AG20443 (cell line): Measurements from ENCODE around the gene ZNF775.

ENCODE experiments used
- DNase-seq: peaks from one replicate; pipeline ENCODE4 v3.0.0; 2012; ENCODE audit warnings: low spot score, mixed read lengths

The ZNF775 gene

DNA sequence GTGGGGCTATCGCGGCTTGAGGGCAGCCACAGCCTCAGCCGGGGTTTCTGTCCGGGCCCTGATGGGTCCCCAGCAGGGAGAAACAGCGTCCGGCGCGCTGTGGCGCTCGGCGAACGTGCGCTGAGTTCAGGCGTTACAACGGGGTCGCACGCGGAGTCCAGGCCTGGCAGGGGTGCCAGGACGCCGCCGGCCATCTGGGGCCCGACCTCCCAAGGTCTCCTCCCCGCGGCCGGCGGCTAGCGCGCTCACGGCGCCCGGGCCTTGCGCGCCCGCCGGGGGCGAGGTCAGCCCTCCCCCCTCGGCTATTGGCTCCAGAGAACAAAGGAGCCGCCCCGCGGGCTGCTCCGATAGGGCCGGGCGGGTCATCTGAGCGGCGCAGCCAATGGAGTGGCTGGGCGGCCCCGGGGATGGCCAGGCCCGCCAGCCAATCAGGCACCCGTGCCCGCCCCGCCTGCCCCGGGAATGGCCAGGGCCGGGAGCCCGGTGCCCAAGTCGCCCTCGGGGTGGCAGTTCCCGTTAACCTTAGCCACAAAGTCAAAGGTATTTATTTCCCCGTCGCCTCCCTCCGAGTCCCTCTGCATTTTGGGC is at the start of gene ZNF775:
TSS of gene ZNF775 (plus strand) at position 478 of the 588 bp plus-strand sequence. CDS start 9,141 bp downstream, outside the sequence.
- DNase-seq, result peak; percentile 100

DNA sequence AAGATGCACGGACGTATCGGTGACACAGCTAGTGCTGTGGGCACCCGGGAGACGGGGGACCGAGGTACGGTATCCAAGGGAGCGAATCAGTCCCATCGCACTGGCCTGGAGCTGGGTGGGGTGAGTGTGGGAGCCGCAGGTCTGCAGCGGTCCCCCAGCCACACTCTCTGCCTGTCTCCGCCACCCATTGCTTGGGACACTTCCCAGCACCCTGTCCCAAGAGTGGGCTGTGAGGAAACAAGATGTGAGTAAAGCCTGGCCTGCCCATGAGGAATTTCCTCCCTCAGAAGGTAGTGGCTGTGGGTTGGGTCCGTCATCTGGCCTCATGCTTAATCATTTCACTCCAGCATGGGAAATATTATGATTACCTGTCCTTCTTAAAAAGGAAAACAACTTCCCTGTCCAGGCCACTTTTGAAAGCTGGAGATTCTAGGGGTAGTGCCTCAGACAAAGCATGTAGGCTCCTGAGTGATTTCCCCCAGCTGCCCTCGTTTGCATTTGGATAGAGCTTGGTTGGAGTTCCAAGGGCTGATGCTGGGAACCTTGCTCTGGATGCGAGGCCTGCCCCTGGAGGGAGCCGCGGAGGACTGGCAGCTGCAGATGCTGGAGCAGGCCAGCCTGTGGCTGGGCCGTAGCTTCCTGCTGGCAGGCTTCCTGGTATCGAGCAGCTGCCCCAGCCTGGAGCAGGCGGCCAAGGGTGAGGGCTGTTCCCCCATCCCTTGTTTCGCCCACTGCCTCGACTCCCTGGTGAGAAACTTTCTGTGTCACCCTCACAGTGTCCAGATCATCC is 49.6 kb upstream of the ZNF775 start:
- no peak for DNase-seq

DNA sequence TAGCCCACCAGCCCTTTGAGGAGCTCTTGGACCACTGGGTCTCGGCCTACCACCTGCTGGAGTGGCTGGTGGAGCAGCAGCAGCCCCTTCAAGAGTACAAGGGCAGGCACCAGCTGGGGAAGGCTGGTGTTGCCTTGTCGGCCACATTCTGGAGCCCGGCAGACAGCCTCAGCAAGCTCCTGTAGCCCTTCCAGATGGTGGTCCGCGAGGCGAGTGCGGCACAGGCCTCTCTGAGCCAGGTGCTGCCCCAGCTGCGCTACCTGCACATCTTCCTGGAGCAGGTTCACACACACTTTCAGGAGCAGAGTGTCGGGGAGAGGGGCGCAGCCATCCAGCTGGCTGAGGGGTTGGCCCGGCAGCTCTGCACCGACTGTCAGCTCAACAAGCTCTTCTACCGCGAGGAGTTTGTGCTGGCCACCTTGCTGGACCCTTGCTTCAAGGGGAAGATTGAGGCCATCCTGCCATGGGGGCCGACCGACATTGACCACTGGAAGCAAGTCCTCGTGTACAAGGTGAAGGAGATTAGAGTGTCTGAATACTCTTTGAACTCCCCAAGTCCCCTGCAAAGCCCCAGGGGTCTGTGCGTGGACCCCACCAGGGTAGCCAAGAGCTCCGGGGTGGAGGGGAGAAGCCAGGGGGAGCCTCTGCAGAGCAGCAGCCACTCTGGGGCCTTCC is 48.8 kb upstream of the ZNF775 start:
- no peak for DNase-seq

DNA sequence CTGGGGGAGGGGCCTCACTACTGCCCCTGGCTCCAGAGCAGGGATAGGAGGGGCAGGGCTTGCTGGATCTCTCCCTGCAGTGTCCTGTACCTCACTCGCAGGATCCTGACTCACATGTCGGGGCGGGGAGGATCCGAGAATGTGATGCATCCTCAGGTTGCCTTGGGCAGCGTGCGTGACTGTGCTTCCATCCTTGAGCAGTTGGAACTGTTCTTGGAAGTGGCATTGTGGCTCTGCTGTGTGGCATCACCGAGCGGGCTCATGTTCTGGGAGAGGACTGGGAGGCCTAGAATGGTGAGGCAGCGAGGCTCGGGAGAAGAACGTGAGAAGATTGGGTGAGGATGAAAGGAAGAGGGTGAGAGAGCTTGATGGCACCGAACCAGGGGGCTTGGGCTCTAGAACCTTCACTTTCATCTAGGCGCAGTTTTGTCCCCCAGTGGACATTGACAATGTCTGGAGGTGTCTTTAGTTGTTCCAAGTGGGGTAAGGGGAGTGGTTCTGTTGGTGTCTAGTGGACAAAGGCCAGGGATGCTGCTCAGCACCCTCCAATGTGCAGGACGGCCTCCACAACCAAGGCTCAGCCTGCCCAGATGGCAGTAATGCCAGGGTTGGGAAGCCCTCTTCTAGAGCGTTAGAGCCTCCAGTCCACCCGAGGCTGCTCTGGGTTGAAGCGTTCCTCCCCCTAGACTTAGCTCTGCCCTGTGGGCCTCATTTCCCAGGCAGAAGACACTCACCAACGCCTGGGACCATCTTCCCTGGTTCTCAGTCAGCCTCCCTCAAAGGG is 46.1 kb upstream of the ZNF775 start:
- DNase-seq, result no peak

DNA sequence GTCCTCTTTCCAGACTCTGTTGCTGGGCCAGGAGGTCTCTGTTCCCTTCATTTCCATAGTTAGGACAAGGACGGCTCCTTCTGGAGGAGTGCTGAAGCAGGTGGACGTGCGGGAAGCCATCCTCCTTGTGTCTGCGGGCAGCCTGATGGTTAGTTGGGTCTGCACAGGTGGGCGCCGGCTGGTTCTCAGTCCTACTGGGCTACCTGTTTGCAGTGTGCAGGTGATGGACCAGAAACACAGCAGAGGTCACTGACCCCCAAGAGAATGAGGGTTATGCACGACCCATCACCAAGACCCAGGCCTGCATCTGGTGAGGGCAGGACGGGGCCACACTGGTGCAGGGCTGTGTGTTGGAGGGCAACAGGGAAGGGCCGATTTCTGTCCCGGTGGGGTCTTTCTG is 45.5 kb upstream of the ZNF775 start:
- no peak for DNase-seq

DNA sequence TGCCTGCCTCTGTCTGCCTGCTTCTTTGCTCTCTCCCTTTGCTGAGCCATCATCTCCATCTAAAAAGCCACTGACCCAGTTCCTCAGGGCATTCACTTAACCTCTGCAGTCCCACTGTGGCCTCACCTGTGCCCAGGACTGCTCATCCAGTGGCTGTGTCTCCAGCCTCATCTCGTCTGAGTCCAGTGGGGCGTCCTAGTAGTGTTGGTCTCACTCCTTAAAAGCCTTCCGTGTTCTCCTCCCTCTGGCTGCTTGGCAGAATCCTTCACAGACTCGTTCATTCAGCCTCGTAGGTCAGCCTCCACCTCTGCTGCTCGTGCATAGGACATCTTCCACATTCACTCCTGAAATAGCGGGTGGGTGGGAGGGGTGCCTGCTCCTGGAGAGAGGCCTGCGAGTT is 45.0 kb upstream of the ZNF775 start:
- DNase-seq, result no peak

DNA sequence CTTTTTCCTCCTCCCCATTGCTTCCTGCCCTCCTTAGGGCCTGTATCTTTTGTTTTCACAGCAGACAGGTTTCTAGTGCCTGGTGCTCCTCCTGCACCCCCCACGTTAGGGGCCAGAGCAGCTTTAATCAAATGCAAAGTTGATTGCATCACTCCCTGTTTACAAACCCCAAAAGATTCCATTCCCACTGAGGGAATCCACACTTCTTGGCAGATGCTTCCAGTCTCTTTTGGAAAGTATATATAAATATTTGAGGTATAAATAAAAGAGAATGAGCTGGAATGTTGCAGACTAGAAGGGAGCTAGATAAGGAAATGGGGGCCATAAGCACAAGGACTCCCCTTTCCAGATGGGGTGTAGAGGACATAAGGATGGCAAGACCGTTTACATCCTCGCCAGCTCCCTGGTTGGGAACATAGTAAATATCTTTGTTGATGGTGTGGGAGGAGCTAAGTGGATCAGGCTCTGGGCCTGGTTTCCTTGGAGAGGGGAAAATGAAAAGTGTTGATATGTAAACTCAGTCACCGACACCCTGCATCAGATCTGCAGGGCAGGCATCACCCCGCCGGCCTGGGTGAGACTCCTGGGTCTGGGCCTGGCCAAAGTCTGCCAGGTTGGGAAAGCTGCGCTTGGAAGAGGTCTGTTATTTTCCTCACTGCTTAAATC is 43.9 kb upstream of the ZNF775 start:
- DNase-seq, result peak; percentile 85

DNA sequence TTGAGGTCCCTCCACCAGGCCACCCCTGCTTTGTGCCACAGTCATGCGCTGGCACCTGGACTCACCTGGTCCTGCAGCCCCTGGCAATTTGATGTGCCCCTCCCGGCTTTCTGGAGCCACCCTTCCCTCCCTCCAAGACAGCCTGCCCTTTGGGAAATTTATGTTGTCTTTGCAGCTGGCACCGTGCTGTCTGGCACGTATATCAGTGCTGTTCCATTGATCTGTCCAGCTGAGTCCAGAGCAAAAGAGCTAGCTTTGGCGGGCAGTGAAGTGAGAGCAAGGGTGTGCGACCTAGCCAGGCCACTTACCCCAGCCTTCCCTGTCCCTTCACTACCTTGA is 43.4 kb upstream of the ZNF775 start:
- DNase-seq, result no peak

DNA sequence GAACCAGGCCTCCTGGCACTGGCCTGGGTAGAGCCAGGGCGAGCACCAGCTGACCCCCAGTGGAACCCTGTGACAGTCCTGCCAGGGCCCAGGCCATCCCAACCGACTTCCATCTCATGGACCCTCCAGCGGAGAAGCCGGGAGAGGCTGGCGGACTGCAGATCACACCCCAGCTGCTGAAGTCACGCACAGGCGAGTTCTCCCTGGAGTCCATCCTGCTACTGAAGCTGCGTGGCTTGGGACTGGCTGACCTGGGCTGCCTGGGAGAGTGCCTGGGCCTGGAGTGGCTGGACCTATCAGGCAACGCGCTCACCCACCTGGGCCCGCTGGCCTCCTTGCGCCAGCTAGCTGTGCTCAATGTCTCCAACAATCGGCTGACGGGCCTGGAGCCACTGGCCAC is 42.4 kb upstream of the ZNF775 start:
- no peak for DNase-seq

DNA sequence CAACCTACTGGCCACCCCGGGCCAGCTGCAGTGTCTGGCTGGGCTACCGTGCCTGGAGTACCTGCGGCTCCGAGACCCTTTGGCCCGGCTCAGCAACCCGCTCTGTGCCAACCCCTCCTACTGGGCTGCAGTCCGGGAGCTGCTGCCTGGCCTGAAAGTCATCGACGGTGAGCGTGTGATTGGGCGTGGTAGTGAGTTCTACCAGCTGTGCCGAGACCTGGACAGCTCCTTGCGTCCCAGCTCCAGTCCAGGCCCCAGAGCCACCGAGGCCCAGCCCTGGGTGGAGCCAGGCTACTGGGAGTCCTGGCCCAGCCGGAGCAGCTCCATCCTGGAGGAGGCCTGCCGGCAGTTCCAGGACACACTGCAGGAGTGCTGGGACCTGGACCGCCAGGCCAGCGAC is 42.0 kb upstream of the ZNF775 start:
- DNase-seq, result no peak

DNA sequence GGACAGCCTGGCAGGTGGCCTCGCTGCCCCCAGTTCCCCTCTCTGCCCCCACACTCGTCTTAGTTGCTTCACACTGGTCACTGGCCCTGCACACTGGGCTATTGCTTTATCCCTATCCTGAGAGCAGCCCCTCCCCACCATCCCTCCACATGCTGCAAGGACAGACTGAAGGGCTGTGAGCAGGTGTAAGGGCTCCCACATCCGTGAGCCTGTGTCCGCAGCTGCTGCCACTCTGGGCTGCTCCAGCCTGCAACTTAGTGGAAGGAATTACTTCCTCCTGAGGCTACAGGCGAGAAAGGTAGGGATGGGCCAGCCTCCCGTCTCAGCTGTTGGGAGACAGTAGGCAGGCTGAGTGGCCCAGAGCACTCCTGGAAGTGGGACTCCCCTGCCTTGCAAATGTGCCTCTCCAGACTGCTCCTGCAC is 41.5 kb upstream of the ZNF775 start:
- no peak for DNase-seq

DNA sequence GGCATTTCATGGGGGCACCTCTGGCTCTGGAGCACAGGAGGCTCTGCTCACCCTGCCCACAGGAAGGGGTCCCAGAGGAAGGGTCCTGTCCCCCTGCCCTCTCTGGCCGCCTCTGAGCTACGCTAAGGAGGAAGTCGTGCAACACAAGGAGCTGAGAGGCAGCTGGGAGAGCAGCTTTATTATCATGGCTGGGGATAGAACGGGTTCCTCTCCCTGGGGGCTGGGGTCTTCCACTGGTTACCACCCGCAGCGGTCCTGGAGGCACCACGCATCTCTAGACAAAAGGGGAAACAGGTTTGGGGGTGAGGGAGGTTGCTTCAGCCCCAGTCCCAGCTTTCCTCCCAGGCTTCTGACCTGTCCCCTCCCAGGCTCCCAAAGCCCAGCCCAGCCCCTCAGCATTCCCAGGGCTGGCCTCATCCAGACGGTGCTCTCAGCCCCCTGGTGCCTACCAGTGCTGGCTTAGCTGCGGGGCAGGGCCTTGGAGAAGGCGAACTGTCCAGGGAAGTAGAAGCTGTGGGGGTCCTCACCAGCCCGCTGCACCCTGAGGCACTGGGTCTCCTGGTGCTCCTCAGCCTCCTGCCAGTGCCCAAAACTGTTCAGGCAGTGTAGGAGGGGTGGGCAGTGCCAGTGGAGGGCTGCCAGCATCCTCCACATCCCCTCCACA is 40.8 kb upstream of the ZNF775 start:
- no peak for DNase-seq

DNA sequence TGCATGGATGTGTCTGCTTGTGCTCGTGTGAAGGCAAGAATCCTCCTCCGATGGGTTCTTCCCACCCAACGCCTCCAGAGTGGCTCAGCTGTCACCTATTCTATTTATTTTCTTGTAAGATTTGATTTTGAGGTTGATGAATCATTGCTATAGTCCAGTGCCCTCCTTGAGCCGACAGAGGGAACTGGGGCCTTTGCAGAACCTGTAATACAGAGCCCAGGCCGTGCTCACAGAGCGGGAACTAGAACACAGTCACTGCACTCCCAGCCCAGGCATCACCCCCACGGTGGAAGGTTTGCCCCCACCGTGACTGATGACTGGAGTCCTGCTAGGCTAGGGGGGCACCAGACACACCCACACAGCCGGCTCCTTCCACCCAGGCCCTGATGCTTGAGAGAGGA is 39.7 kb upstream of the ZNF775 start:
- DNase-seq, result no peak

DNA sequence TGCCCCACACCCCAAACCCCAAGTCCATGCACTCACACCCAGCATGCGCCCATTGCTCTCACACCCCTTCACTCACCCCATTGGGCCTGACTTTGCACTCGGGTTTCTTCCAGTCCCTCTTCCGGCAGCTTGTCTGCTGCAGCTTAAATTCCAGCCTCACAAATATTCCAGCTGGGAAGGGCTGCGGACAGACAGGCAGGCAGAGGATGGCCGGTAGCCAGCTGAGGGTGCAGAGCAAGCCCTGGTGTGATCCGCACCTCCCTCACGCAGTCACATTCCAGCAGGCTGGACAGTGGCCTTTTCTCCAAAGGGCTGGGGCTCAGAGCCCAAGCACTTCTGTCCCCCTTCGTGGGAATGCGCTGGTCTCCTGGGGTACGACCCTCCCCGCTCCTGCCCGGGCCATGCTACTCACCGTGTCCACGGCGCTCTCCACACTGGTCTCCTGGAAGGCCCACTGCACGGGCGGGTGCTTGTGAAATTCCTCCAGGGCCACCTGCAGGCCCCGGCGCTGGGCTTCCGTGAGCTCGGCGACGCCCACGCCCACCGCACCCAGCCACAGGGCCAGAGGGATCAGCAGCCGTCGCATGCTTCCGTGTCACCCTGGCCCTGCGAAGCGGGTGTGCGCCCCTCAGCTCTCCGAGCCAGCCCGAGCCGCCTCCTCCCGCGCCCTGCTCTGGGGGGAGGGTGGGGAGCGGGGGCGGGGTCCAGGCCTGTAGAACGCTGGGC is 38.9 kb upstream of the ZNF775 start:
- peak; percentile 67 for DNase-seq

DNA sequence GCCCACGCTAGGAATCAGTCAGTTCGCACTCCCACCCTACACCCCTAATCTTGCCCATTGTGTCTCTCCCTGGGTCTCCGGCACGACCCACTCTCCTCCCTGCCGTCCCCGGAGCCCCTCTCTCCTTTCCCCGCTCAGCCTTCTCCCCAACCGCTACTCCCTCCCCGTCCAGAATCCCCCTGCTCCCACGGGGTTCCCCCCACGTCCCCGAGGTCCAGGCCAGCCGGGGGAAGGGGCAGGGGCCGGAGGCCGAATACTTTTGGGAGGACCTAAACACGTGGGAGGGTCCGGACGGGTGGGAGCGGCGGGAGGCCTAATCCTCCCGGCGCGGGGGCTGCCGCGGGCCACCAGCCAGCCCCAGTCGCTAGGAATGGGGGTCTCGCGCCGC is 38.3 kb upstream of the ZNF775 start:
- DNase-seq, result no peak

DNA sequence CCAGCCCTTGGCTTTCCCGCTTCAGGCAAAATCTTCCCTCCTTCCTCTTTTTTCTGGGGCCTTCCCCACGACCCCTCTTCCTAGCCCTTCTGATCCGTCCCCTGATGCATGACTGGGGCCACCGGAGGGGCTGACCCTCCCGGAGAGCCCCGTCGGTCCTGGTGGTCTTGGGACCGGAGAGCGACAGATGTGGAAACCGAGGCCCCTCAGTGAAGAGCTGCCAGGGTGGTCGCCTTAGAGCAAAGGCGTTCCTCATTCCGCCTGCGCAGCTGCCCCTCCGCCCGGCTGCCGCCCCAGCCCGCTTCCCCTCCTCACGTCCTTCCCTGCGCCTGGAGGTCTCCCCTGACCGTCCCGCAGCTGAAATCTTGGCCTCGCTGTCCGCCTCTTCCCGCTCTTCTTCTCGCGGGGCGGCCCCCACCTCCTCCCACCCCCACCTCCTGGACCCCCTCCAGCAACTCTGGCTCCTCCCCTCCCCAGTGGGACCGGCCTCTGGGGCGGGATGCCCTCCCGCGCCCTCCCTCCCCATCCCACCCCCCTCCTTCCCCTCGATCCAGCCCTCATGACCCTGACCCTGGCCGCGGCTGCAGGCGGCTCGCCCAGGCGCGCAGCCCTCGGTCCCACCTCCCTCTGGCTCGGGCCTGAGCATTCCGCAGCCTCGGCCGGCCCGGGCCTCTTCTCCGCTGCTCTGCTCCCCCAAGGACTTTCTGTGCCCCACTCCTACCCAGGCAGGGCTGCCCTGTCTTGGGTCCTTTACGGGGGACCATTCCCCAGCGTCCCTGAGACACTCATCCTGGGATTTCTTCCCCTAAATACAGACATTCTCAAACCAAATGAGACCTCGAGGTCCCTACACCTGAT is 37.6 kb upstream of the ZNF775 start, which contains the start of gene RARRES2:
TSS of gene RARRES2 (minus strand) at position 367 of the 858 bp plus-strand sequence. CDS start 1,020 bp downstream, outside the sequence.
- DNase-seq, result no peak

DNA sequence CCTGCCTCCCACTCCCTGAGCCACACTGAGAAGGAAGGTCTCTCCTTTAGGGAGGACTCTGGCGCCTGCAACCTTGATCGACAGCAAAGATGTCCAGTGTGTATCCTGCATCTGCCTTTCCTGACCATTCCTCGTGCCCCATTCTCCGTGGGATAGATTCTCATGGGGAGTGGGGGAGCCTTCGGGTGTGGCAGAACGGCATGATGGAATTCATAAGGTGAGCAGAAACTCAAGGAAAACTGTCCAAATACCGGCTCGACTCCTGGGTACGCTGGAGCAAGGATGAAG is 37.1 kb upstream of the ZNF775 start:
- no peak for DNase-seq

DNA sequence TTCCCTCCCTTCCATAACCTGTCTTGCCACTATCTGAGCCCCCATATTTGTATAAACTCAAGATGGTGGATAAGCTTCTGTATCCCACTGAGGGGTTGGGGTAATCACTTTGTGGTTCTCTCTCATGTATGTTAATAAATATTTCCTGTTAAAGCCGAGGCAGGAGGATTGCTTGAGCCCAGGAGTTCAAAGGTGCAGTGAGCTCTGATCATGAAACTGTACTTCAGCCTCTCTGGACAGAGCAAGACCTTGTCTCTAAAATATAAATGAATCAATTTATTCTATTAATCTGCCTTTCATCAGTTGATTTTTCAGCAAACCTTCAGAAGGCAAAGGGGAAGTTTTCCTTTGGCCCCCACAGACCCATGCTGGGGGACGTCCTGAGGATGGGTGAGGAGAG is 35.9 kb upstream of the ZNF775 start:
- no peak for DNase-seq

DNA sequence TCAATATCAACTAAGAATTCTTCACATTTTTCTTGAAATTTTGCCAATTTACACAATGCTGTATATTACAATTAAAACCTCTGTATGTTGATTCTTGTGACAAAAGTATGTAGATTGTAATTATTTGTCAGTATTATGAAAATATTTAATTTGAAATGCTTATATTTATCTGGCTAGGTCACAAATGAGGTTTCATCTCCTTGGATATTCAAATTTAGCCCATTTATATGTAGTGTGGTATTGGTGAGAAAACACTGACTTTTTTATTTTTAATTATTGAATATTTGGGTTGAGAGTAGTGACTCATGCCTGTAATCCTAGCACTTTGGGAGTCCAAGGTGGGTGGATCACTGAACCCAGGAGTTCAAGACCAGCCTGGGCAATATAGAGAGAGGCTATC is 34.8 kb upstream of the ZNF775 start:
- DNase-seq, result no peak

DNA sequence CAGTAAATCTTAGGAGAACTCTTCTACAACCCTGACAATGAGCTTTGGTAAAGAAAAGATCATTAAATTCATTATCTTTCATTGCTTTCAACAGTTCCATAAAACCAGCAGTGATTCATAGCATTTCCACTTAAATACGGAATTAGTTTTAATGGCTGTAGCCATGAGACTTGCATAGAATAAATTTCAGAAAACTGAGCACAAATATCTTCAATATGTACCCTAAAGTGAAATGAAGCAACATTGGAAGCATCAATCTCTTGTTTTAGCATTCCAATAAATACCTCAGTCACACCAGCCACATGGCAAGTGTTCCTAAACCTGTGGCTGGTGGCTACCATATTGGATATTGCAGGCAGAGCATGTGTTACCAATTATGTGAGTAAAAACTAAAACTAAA is 34.1 kb upstream of the ZNF775 start:
- no peak for DNase-seq
